GM12878 (cell line): ENCODE measurements around the gene PLPPR2. TPM values are rescaled to one million over a fixed set of nuclear protein-coding genes. Genes with fewer than 3 reads are reported as not detected.

ENCODE experiments used
- ATAC-seq: fragments of 200-7000 bp; cut with Tn5 transposase; 3 replicates; pipeline ENCODE4 v1.9.1; 2020; ENCODE audit warnings: mild to moderate bottlenecking, moderate library complexity
- BruUV-seq: library from RNA; stranded (reverse); fragments of 400-500 nt; replicated peaks from 2 replicates; lab custom pipeline; 2021; lab: Mats Ljungman, UMichigan
- CTCF ChIA-PET: fragments of 300-600 bp; sonication (Branson Sonifier 250); formaldehyde crosslinking; extraction: SDS; loops from one replicate; lab custom pipeline; 2021; ENCODE audit warnings: inconsistent platforms; lab: Yijun Ruan, JAX
- POLR2A ChIA-PET: fragments of 350-600 bp; formaldehyde crosslinking; extraction: SDS; loops from one replicate; lab custom pipeline; 2021; ENCODE audit warnings: inconsistent platforms; lab: Charles Lee
- RAD21 ChIA-PET: fragments of 300-600 bp; sonication (Branson Sonifier 250); formaldehyde crosslinking; loops from one replicate; lab custom pipeline; 2023; ENCODE audit warnings: antibody characterized with exemption; ENCODE audit not compliant: unreplicated experiment; lab: Charles Lee
- SMC1A ChIA-PET: fragments of 300-600 bp; sonication (Branson Sonifier 250); formaldehyde crosslinking; loops from one replicate; lab custom pipeline; 2023; ENCODE audit not compliant: unreplicated experiment, uncharacterized antibody; lab: Charles Lee
- DNase-seq: peaks from one replicate; pipeline ENCODE4 v3.0.0-alpha.2; 2011; ENCODE audit warnings: low read depth, low spot score
- FAIRE-seq: peaks from 3 replicates; lab custom pipeline; 2011; peaks lifted over from hg19 to GRCh38; lab: Jason Lieb, UNC
- H2AFZ ChIP-seq: 2 replicates; pipeline ENCODE4 v1.6.0; 2011; ENCODE audit warnings: low read depth, low read length, control low read depth; ENCODE audit not compliant: control insufficient read depth
- H3K27ac ChIP-seq: 2 replicates; pipeline ENCODE4 v1.5.1; 2011; ENCODE audit warnings: control low read depth; ENCODE audit not compliant: control insufficient read depth, insufficient read depth
- H3K27me3 ChIP-seq, 2 experiments: replicated peaks in 1 of 2; 2 replicates each; pipeline versions ENCODE4 v1.6.0 to v1.6.1; 2011; ENCODE audit warnings: low read length in 1 of 2; ENCODE audit not compliant: control insufficient read depth in 2 of 2, insufficient read depth in 2 of 2
- H3K36me3 ChIP-seq, 2 experiments: 2 replicates each; pipeline ENCODE4 v1.5.1; 2011; ENCODE audit warnings: low read length in 1 of 2; ENCODE audit not compliant: control insufficient read depth in 2 of 2, insufficient read depth in 2 of 2
- H3K4me1 ChIP-seq: 2 replicates; pipeline ENCODE4 v1.6.1; 2011; ENCODE audit warnings: mild to moderate bottlenecking, low read length, moderate library complexity, mixed read lengths; ENCODE audit not compliant: control insufficient read depth, insufficient read depth
- H3K4me2 ChIP-seq: 2 replicates; pipeline ENCODE4 v1.6.0; 2011; ENCODE audit warnings: control low read depth; ENCODE audit not compliant: control insufficient read depth, insufficient read depth
- H3K4me3 ChIP-seq: fragments of 200-600 bp; sonication (generic); 2 replicates; pipeline ENCODE4 v1.5.1; 2016
- H3K79me2 ChIP-seq: 2 replicates; pipeline ENCODE4 v1.6.0; 2011; ENCODE audit warnings: low read length; ENCODE audit not compliant: control insufficient read depth, insufficient read depth
- H3K9ac ChIP-seq: 2 replicates; pipeline ENCODE4 v1.8.0; 2011; ENCODE audit warnings: low read length, control low read depth, mixed read lengths; ENCODE audit not compliant: control insufficient read depth, insufficient read depth
- H3K9me3 ChIP-seq: replicated peaks from 3 replicates; pipeline ENCODE4 v1.5.1; 2011; ENCODE audit warnings: mild to moderate bottlenecking, low read length; ENCODE audit not compliant: control insufficient read depth, insufficient read depth
- H4K20me1 ChIP-seq: 2 replicates; pipeline ENCODE4 v1.6.0; 2011; ENCODE audit not compliant: control insufficient read depth, insufficient read depth
- FOXK2 ChIP-seq: fragments of 450-650 bp; IDR thresholded peaks from 2 replicates; pipeline ENCODE4 v1.6.1; 2017; ENCODE audit warnings: mild to moderate bottlenecking, moderate library complexity
- IKZF2 ChIP-seq, 2 experiments: fragments of 450-650 bp; IDR thresholded peaks; 2 replicates each; pipeline ENCODE4 v1.6.1; 2017; ENCODE audit warnings: mild to moderate bottlenecking in 2 of 2, moderate library complexity in 2 of 2
- NR2F1 ChIP-seq: fragments of 450-650 bp; conservative IDR thresholded peaks from 2 replicates; pipeline ENCODE4 v1.6.1; 2017; ENCODE audit warnings: mild to moderate bottlenecking
- POLR2AphosphoS5 ChIP-seq: IDR thresholded peaks from 2 replicates; pipeline ENCODE4 v1.6.1; 2011; ENCODE audit warnings: mild to moderate bottlenecking, low read length, inconsistent platforms
- REST ChIP-seq: IDR thresholded peaks from 2 replicates; pipeline ENCODE4 v1.6.1; 2012; ENCODE audit warnings: mild to moderate bottlenecking, low read depth, low read length
- SMARCA5 ChIP-seq: fragments of 450-650 bp; IDR thresholded peaks from 2 replicates; pipeline ENCODE4 v1.6.1; 2017; ENCODE audit warnings: mild to moderate bottlenecking
- SMC3 ChIP-seq: IDR thresholded peaks from 2 replicates; pipeline ENCODE4 v1.6.1; 2011; ENCODE audit warnings: low read length, improper control_type of control experiment, borderline replicate concordance
- SREBF2 ChIP-seq: IDR thresholded peaks from 2 replicates; pipeline ENCODE4 v1.6.1; 2012; ENCODE audit warnings: mild to moderate bottlenecking, low read length
- TBL1XR1 ChIP-seq: IDR thresholded peaks from 2 replicates; pipeline ENCODE4 v1.6.1; 2012; ENCODE audit warnings: low read depth, low read length, improper control_type of control experiment
- WGBS: methylation state at CpG from one replicate; pipeline ENCODE4 v1.1.6; 2016; ENCODE audit warnings: low lambda C conversion rate; ENCODE audit not compliant: insufficient replicate concordance, insufficient coverage; ENCODE audit errors: missing lambda C conversion rate; 5-methylcytosine and 5-hydroxymethylcytosine counted together
- in situ Hi-C: fragments of 300-500 bp; cut with MboI; formaldehyde crosslinking; loops from 9 replicates; pipeline ENCODE4 v1.14.3; 2018; ENCODE audit warnings: mixed read lengths
- intact Hi-C: fragments of 100-400 bp; cut with micrococcal nuclease; formaldehyde crosslinking; loops from one replicate; pipeline ENCODE4 v1.14.2; 2022; ENCODE audit not compliant: unreplicated experiment
- polyA plus RNA-seq, 11 experiments: library from polyadenylated mRNA; depleted of rRNA in 4 of 11; unstranded in 6 of 11; stranded (reverse) in 5 of 11; fragments of >200 nt; fragmentation: Nextera tagmentation in 4 of 11; fragmentation: Illumina TruSeq in 1 of 11; extraction: Ambion mirVana in 4 of 11; extraction: Trizol in 1 of 11; gene quantifications; 1 replicate in 1 of 11; 2 replicates in 10 of 11; pipeline versions ENCODE4 v1.2.1 to v1.2.3, GENCODE V29; 2011 to 2016; ENCODE audit warnings: inconsistent platforms in 2 of 11, missing spikeins in 2 of 11, low read depth in 1 of 11
- total RNA-seq, 4 experiments: library from RNA; depleted of rRNA in 3 of 4; stranded (reverse); fragments of >200 nt in 3 of 4; fragmentation: Illumina TruSeq in 1 of 4; extraction: Trizol in 1 of 4; gene quantifications; 2 replicates each; pipeline versions ENCODE4 v1.2.1 to v1.2.3, GENCODE V29; 2013 to 2021

Gene PLPPR2
- total and polyA plus RNA-seq, 10 of the 15 experiments (the other 5 are each of a cell fraction or from before 2014, with no cell fraction given) = 0.09 to 2.8 (median 0.70) TPM

GRCh38 chr19:11359421-11359820 lies 4.2 kb downstream of the PLPPR2 start:
- intact Hi-C loops = no loop called here
- Histone ChIP-seq H3K27ac (no peak overlapping the region), H3K4me2 (no peak overlapping the region), H4K20me1 (no peaks in the 10 kb centered on the region), H3K79me2 (no peaks in the 10 kb centered on the region), H3K27me3 (no peaks in the 10 kb centered on the region), H3K36me3 (no peaks in the 10 kb centered on the region), H3K9ac (no peak overlapping the region), H2AFZ (no peak overlapping the region), H3K9me3 (no peaks in the 10 kb centered on the region), H3K4me1 (peaks cover 4% of the 10 kb centered on the region; the same call in 1 of the 2 replicates), H3K4me3 (no peak overlapping the region)
- TF ChIP-seq IKZF2 (IDR thresholded peaks at IDR 0.05) = no peak
- no peak for TF ChIP-seq TBL1XR1
- no peak for TF ChIP-seq SMC3
- no peak for TF ChIP-seq SREBF2
- no peak for TF ChIP-seq FOXK2
- no peak for ATAC-seq
- no TSS peak for BruUV-seq
- POLR2A ChIA-PET = interaction anchor here (0.7 kb wide), 1 partner anchor 130 kb away, joined by 4 read pairs; no protein-coding TSS in a partner anchor
- SMC1A ChIA-PET = interaction anchor here (1.5 kb wide), 1 partner anchor 13 kb away, joined by 3 read pairs; the partner anchor contains the start of gene CCDC159
- CTCF ChIA-PET = interaction anchor here (0.6 kb wide), 1 partner anchor 39 kb away, joined by 3 read pairs; no protein-coding TSS in a partner anchor
- no peak for DNase-seq
- WGBS = 86% methylated on average over 11 of the region's 11 CpGs
- RAD21 ChIA-PET = no interaction called here
- FAIRE-seq = no peak
- in situ Hi-C loops = no loop called here

- ChIA-PET POLR2A (interaction anchor here (0.6 kb wide), 1 partner anchor 30 kb away, joined by 6 read pairs; no protein-coding TSS in a partner anchor), RAD21 (no interaction called here), CTCF (interaction anchor here (0.8 kb wide), 1 partner anchor 121 kb away, joined by 3 read pairs; no protein-coding TSS in a partner anchor), SMC1A (no interaction called here)
- H3K36me3 ChIP-seq = no peaks in the 10 kb centered on the region
- no peaks in the 10 kb centered on the region for H3K27me3 ChIP-seq
- H4K20me1 ChIP-seq = no peaks in the 10 kb centered on the region
- no peaks in the 10 kb centered on the region for H3K9me3 ChIP-seq
- in situ Hi-C loops (no loop called here), intact Hi-C loops (no loop called here)
- H3K4me2 ChIP-seq = no peak overlapping the region
- ATAC-seq = no peak
- H3K9ac ChIP-seq = no peak overlapping the region
- WGBS = 84% methylated on average over 43 of the region's 43 CpGs
- no TSS peak for BruUV-seq
- H3K79me2 ChIP-seq = no peaks in the 10 kb centered on the region
- DNase-seq = no peak
- H3K4me1 ChIP-seq = no peaks in the 10 kb centered on the region
- no peak for FAIRE-seq
- no peak overlapping the region for H3K4me3 ChIP-seq
- H3K27ac ChIP-seq = no peak overlapping the region
- H2AFZ ChIP-seq = no peak overlapping the region
- no peak for TF ChIP-seq POLR2AphosphoS5
- TF ChIP-seq NR2F1 = no peak
- TF ChIP-seq REST = no peak
- no peak for TF ChIP-seq SMARCA5
Observed at GRCh38 chr19:11361037-11361770, 6.0 kb downstream of the PLPPR2 start.
